Measurements from ENCODE around the gene IGF2R.
"Not testable (repeated sequence)": the region's sequence is repeated elsewhere in the genome, so short reads cannot be mapped to it uniquely, and the experiment has no call there.

Gene IGF2R

GRCh38 chr6:160077526-160077925, 108.6 kb downstream of the IGF2R start:
- no peak for DNase-seq (ENCODE audit: low spot score)

- DNase-seq (ENCODE audit: low spot score): no peak
These were observed 110.2 kb downstream of the IGF2R start for GRCh38 chr6:160078883-160079685.

GRCh38 chr6:160079686-160080043, 110.8 kb downstream of the IGF2R start:
- DNase-seq (ENCODE audit: low spot score): no peak

GRCh38 chr6:160080097-160080496, 111.2 kb downstream of the IGF2R start:
- DNase-seq (ENCODE audit: low spot score): no peak

- DNase-seq (ENCODE audit: low spot score): no peak
These were observed 112.5 kb downstream of the IGF2R start for GRCh38 chr6:160081398-160081797.

- no peak for DNase-seq (ENCODE audit: low spot score)
These were observed 113.7 kb downstream of the IGF2R start for GRCh38 chr6:160082627-160083026.

- DNase-seq (ENCODE audit: low spot score): no peak
These were observed 115.4 kb downstream of the IGF2R start for GRCh38 chr6:160084198-160084776.

GRCh38 chr6:160085226-160085625, 116.3 kb downstream of the IGF2R start:
- no peak for DNase-seq (ENCODE audit: low spot score)

- DNase-seq (ENCODE audit: low spot score): no peak
These were observed 117.0 kb downstream of the IGF2R start for GRCh38 chr6:160085713-160086505.

- no peak for DNase-seq (ENCODE audit: low spot score)
These were observed 117.9 kb downstream of the IGF2R start for GRCh38 chr6:160086754-160087153.

- DNase-seq (ENCODE audit: low spot score): no peak
These were observed 119.3 kb downstream of the IGF2R start for GRCh38 chr6:160088069-160088783.

- no peak for DNase-seq (ENCODE audit: low spot score)
These were observed 120.1 kb downstream of the IGF2R start for GRCh38 chr6:160088784-160089533.

GRCh38 chr6:160089534-160089897, 120.6 kb downstream of the IGF2R start:
- no peak for DNase-seq (ENCODE audit: low spot score)

- DNase-seq (ENCODE audit: low spot score): not testable (repeated sequence)
These were observed 121.8 kb downstream of the IGF2R start for GRCh38 chr6:160090442-160091239.

GRCh38 chr6:160092176-160092575, 123.3 kb downstream of the IGF2R start:
- not testable (repeated sequence) for DNase-seq (ENCODE audit: low spot score)

GRCh38 chr6:160092602-160093001, 123.7 kb downstream of the IGF2R start:
- no peak for DNase-seq (ENCODE audit: low spot score)

- DNase-seq (ENCODE audit: low spot score): no peak
These were observed 124.2 kb downstream of the IGF2R start for GRCh38 chr6:160093061-160093460.

- no peak for DNase-seq (ENCODE audit: low spot score)
These were observed 125.1 kb downstream of the IGF2R start for GRCh38 chr6:160093946-160094345.

GRCh38 chr6:160095146-160095845, 126.4 kb downstream of the IGF2R start:
- no peak for DNase-seq (ENCODE audit: low spot score)
